ENCODE results near the gene PSTPIP2.
A peak's percentile ranks its signal among the peaks of the same experiment; 100 is the strongest.
"Not testable (repeated sequence)": the region's sequence is repeated elsewhere in the genome, so short reads cannot be mapped to it uniquely, and the experiment has no call there.

The PSTPIP2 gene

GRCh38 chr18:45993438-45993837 is 78.6 kb downstream of the PSTPIP2 start:
- no peak overlapping the region for H3K4me3 ChIP-seq (ENCODE audit: control insufficient read depth, low read depth, low read length)
- no peak for TF ChIP-seq CTCF (conservative IDR thresholded peaks at IDR 0.05; ENCODE audit: control insufficient read depth, insufficient read depth, low read depth, low read length)
- DNase-seq (ENCODE audit: low read depth) = peak; percentile 79

GRCh38 chr18:45992527-45992926 is 79.5 kb downstream of the PSTPIP2 start:
- peak; percentile 18 for DNase-seq (ENCODE audit: low read depth)
- H3K4me3 ChIP-seq (ENCODE audit: control insufficient read depth, low read depth, low read length) = not testable (repeated sequence)

- no peak overlapping the region for H3K4me3 ChIP-seq (ENCODE audit: control insufficient read depth, low read depth, low read length)
- no peak for DNase-seq (ENCODE audit: low read depth)
- TF ChIP-seq CTCF (conservative IDR thresholded peaks at IDR 0.05; ENCODE audit: control insufficient read depth, insufficient read depth, low read depth, low read length) = no peak
Measured at GRCh38 chr18:45991788-45992187, 80.3 kb downstream of the PSTPIP2 start.

- no peak for DNase-seq (ENCODE audit: low read depth)
- no peak overlapping the region for H3K4me3 ChIP-seq (ENCODE audit: control insufficient read depth, low read depth, low read length)
- no peak for TF ChIP-seq CTCF (conservative IDR thresholded peaks at IDR 0.05; ENCODE audit: control insufficient read depth, insufficient read depth, low read depth, low read length)
Measured at GRCh38 chr18:45984546-45985235, 87.4 kb downstream of the PSTPIP2 start.

GRCh38 chr18:45981821-45982220 is 90.2 kb downstream of the PSTPIP2 start:
- no peak overlapping the region for H3K4me3 ChIP-seq (ENCODE audit: control insufficient read depth, low read depth, low read length)
- TF ChIP-seq CTCF (conservative IDR thresholded peaks at IDR 0.05; ENCODE audit: control insufficient read depth, insufficient read depth, low read depth, low read length) = no peak
- no peak for DNase-seq (ENCODE audit: low read depth)

- no peak overlapping the region for H3K4me3 ChIP-seq (ENCODE audit: control insufficient read depth, low read depth, low read length)
- no peak for TF ChIP-seq CTCF (conservative IDR thresholded peaks at IDR 0.05; ENCODE audit: control insufficient read depth, insufficient read depth, low read depth, low read length)
- no peak for DNase-seq (ENCODE audit: low read depth)
Measured at GRCh38 chr18:45980229-45980628, 91.8 kb downstream of the PSTPIP2 start.

- no peak overlapping the region for H3K4me3 ChIP-seq (ENCODE audit: control insufficient read depth, low read depth, low read length)
- DNase-seq (ENCODE audit: low read depth) = no peak
- no peak for TF ChIP-seq CTCF (conservative IDR thresholded peaks at IDR 0.05; ENCODE audit: control insufficient read depth, insufficient read depth, low read depth, low read length)
Measured at GRCh38 chr18:45978084-45978483, 94.0 kb downstream of the PSTPIP2 start.

Data from fibroblast of mammary gland (primary cell).